IPS-NIHi11 (cell line): ENCODE data around the gene RHOT2.

Experiments used
- DNase-seq: peaks from one replicate; pipeline ENCODE4 v3.0.0; 2012; ENCODE audit warnings: mixed read lengths, low spot score

Gene RHOT2

DNA sequence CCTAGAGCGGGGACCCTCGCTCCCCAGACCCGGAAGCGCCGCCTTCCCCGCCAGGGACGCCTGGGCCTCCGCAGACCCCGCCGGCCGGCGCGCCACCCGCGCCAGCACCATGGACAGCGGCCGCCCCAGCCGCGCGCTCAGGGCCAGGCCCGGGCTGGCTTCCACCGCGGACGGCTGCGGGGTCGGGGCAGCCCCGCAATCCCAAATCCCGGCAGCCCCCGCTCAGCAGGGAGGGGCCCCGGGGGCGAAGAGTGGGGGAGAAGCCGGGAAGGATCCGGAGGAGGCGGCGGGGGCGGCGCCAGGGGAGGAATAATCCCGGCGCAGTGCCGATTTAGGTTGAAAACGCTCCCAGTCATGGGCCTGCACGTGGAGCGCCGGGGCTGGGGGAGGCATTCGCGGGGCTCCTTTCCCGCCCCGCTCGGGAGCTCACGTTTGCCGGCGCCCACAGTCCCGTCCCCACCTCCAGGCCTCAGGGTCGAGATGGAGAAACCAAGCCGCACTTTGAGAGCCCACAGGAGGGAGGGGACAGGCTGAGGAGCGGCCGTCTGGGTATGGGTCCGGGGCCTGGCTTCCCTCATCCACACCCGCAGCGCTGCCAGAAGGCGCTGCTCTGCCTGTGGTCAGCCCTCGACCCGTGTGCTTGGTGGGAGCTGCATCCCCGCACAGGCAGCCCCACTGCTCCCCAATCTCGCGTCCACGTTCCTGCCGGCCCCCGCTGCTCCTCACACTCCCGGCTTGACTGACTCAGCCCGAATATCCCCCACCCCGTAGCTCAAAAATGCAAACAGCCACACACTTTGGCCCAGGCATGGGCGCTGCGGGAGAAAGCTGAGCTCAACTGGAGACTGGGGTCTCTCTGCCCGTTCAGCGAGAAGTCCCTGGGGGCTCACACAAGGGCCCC lies 33.0 kb downstream of the RHOT2 start:
- peak; percentile 92 for DNase-seq

- DNase-seq, result no peak
Measured at GRCh38 chr16:702341-702740, 34.4 kb downstream of the RHOT2 start.

GRCh38 chr16:703406-703805 lies 35.5 kb downstream of the RHOT2 start:
- no peak for DNase-seq

DNA sequence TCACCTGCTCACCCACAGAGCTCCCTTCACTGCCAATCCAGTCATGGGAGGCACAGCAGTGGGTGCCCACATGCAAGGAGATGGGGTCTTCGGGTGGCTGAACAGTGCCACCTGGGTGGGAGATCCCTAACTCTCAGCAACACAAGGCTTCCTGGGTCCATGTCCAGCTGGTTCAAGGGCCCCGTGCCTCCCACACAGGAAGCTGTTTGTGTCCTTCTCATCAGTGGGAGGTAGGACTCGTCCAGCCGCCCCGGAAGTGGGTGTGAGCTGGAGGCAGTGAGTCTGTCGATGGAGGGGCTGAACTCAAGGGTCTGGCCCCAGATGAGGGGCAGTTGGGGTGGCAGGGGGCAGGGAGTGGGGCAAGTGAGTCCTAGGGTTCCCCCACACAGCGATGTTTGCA lies 36.1 kb downstream of the RHOT2 start:
- no peak for DNase-seq

DNA sequence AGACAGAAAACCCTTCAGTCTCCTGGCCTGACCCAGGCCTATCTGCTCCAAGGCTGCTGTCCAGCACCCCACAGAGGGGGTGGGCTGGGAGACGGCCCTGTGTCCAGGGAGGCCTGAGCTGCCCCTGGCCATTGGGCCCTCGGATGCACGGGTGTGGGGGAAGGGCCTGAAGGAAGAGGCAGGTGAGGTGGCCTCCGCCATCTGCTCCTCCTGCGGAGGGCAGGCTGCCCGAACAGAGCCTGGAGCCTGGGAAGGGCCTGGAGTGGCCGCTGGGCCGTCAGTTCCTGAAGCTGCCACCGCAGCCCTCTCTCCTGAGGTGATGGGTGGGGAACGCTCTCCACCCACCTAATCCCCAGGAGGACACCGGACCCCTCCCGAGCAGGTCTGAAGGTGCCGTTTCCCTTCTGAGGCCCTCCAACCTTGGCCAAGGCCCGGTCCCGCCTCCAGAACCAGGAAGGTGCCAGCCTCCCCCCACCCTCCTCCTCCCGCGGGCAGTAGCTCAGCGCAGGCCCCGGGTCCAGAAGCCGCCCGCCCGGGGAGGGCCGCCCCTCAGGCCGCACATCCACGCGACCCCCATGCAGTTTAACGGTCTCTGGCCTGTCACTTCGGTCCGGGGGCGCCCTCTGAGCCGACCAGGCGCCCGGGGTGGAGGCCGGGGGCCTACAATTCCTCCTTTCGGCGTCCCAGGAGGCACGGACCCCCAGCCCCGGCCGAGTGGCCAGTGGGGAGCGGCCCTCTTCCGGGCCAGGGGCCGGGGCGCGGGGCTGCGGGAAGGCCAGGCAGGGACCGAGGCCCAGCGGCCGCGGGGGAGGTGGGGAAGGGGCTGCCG lies 36.8 kb downstream of the RHOT2 start:
- DNase-seq, result no peak

DNA sequence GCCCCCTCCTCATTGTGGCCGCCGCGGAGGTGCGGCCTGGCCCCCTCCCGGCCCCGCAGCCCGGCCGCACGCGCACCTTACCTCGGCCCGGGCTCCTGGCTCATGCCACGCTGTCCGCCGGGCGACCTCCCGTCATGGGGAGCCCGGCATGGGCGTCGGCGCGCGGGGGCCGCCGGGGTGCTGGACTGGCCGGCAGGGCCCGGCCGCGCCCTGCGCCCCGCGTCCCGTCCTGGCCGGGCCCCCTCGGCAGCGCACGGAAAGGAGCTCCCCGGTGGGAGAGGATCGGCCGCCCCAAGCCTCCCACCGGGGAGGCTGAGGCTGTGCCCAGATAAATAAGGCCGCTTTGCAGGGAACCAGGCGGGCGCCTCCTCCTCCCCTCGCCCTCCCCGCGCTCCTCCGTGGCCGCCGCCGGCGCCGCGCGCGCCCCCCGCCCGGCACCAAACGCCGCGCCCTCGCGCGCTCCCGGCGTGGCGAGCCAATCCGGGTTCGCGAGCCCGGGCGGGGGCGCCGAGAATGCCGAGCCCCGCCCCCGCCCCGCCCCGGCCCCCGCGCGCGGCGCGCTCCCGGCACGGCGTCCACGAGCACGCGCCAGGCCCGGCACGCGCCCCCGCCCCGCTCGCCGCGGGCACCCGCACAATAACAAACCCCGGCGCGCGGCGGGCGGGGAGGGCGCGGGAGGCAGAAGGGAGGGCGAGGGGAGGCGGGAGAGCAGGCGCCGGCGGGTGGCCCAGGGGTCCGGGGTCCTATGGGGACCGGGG lies 37.7 kb downstream of the RHOT2 start, which contains the start of gene FBXL16:
Gene FBXL16 (minus strand): TSS at position 371 of the 758 bp plus-strand sequence. CDS start 8,396 bp downstream, outside the sequence.
- peak; percentile 81 for DNase-seq

GRCh38 chr16:706189-707061 lies 38.5 kb downstream of the RHOT2 start:
- peak; percentile 35 for DNase-seq

DNA sequence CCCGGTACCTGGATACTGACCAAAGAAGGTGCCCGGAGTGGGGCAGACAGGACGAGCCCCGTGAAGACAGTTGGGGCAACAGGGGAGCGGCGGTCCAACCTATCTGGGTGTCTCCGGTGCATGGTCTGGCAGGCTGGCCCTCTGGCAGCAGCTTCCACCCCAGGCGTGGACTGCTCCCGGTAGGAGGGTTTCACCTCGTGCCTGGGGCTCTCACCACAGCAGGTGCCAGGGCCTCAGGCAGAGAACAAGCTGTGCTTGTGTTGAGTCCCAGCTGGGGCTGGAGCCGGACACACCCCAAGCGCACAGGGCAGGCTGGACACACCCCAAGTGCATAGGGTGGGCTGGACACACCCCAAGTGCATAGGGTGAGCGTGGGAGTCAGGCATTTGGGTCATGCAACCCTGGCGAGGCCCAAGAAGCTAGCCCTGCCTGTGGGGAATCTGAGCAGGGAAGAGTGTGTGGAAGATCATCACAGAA lies 39.2 kb downstream of the RHOT2 start:
- no peak for DNase-seq

DNA sequence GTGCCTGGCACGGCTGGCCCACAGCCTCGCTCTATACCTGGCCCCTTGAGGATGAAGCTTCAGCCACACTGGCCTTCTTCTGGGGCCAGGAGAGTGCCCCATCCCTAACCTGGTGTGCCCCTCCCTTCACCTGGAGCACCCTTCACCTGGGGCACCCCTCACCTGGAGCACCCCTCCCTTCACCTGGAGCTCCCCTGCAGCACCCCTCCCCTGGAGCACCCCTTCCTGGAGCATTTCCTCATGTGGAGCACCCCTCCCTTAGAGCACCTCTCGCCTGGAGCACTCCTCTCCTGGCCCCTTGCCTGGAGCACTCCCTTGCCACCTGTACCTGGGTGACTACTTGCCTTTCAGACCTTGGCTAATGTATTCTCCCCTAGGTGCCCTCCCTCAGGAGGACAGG lies 40.1 kb downstream of the RHOT2 start:
- DNase-seq, result no peak

GRCh38 chr16:708959-709358 lies 41.0 kb downstream of the RHOT2 start:
- DNase-seq, result no peak

- peak; percentile 74 for DNase-seq
Measured at GRCh38 chr16:709566-710499, 41.9 kb downstream of the RHOT2 start.

DNA sequence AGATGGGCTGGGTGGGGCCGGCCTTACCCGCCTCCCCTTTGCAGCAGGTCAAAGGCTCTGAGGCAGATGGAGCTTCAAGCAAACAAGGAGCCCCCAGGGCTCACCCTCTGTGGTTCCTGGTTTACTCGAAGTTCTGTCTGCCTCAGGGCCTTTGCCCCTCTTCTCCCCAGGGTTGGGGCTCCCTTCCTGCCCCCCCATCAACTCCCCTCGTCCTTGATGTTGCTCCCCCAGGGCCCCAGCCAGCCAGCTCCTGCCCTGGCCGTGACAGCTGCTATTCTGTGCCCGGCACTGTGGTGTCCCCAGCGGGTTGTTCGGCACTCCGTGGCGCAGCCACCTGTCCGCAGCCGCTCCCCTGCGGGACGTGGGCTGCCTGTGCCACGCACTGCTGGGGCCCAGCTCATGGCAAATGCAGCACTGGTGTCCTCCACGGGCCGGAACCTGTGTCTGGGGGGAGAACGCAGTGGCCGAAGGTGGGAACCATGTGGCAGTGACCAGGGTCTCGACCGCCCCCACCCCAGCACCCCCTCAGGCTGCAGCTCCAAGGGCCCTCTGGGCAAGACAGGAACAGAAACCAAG lies 42.7 kb downstream of the RHOT2 start:
- no peak for DNase-seq

DNA sequence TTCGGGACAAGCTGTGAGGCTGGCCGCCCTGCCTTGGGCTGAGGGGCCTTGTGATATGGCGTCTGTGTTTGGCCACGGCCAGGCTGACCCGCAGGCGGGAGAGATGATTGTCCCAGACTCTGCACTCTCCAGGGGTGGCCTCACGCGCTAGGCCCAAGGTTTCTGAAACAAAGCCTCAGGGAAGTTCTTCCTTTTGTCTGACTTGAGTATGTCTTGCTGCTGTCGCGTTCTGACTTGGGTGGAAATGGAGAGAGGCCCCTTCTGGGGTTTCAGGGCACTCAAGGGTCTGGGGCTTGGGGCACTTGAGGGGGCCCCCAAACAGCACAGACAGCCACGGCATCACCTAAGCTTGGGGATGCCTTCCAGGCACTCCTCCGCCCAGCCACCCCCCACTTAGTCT lies 43.2 kb downstream of the RHOT2 start:
- DNase-seq, result no peak

DNA sequence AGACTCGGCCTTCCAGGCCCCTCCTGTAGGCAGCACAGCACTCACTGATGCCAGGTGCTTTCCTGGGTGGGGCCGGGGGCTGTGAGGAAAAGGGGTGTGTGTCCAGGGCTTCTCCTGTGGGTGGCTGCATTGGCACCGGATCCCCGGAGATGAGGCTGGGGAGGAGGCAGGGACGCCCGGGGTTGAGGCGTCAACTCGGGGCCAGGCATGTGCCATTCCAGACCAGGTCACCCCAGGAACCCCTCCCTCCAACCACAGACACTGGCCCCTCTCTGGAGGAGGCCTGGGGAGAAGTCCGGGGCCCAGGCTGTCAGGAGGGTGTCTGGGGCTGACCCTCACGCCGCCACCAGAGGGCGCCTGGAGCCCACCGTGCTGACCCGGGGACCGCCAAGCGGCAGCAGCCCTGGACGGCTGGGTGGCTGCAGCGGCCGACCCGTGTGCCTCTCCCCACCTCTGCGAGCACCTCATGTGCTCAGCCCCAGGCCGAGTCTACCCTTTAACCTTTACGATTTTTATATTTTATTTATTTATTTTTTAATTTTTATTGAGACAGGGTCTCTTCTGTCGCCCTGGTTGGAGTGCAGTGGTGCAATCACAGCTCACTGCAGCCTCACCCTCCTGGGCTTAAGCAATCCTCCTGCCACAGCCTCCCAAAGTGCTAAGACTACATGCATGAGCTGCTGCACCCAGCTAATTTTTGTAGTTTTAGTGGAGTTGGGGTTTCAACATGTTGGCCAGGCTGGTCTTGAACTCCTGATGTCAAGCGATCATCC lies 43.8 kb downstream of the RHOT2 start:
- DNase-seq, result peak; percentile 91

GRCh38 chr16:712740-713250 lies 44.9 kb downstream of the RHOT2 start:
- peak; percentile 40 for DNase-seq

DNA sequence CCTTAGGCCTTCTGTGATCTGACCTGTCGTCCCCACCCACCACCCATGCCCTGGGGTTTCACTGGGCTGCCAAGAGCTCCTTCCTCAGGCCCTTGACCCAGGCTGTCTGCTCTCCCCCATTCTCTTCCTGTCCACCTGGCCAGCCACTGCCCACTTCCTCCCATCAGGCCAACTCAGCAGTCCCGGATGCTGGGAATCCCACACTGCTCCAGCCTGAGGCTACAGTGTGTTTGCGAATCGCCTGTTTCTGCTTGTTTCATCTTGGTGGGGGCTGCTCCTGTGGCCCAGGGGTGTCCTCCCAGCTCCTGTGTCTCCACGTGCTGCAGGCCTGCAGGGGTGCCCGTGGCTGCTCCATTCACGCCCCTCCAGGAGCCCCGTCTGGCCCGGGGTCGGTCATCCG lies 46.1 kb downstream of the RHOT2 start:
- DNase-seq, result no peak

GRCh38 chr16:714558-715476 lies 46.9 kb downstream of the RHOT2 start, which contains the start of gene METRN:
Gene METRN (plus strand): TSS chr16:715118. CDS start chr16:715290, 172 bp downstream.
- DNase-seq, result peak; percentile 94
